HepG2 (cell line): ENCODE measurements around the gene FAM131A. TPM values are rescaled to one million over a fixed set of nuclear protein-coding genes. Genes with fewer than 3 reads are reported as not detected.

Experiments
- ARHGAP35 ChIP-seq: sonication (generic); formaldehyde crosslinking; IDR thresholded peaks from 2 replicates; pipeline ENCODE4 v1.9.0; 2022; ENCODE audit warnings: mild to moderate bottlenecking, inconsistent platforms, moderate library complexity, missing genetic modification reagents, borderline replicate concordance
- FOXO1 ChIP-seq: sonication (generic); formaldehyde crosslinking; IDR thresholded peaks from 2 replicates; pipeline ENCODE4 v1.4.0; 2020; ENCODE audit warnings: missing genetic modification reagents
- ISX ChIP-seq: sonication (generic); formaldehyde crosslinking; conservative IDR thresholded peaks from 2 replicates; pipeline ENCODE4 v1.5.0; 2020; ENCODE audit warnings: missing genetic modification reagents
- MYC ChIP-seq: sonication (generic); formaldehyde crosslinking; IDR thresholded peaks from 2 replicates; pipeline ENCODE4 v1.9.0; 2021; ENCODE audit warnings: missing genetic modification reagents, borderline replicate concordance
- ZMAT3 ChIP-seq: sonication (generic); formaldehyde crosslinking; conservative IDR thresholded peaks from 2 replicates; pipeline ENCODE4 v1.7.0; 2021; ENCODE audit warnings: missing genetic modification reagents
- ZNF207 ChIP-seq: fragments of 450-650 bp; IDR thresholded peaks from 2 replicates; pipeline ENCODE4 v1.6.1; 2016; ENCODE audit warnings: antibody characterized with exemption, borderline replicate concordance
- ZNF34 ChIP-seq: sonication (generic); formaldehyde crosslinking; IDR thresholded peaks from 2 replicates; pipeline ENCODE4 v1.4.0; 2020; ENCODE audit warnings: mild to moderate bottlenecking, missing genetic modification reagents, borderline replicate concordance
- ZNF510 ChIP-seq: sonication (generic); formaldehyde crosslinking; IDR thresholded peaks from 2 replicates; pipeline ENCODE4 v1.4.0; 2020; ENCODE audit warnings: low read depth, mild to moderate bottlenecking, missing genetic modification reagents
- ZNF556 ChIP-seq: sonication (generic); formaldehyde crosslinking; IDR thresholded peaks from 2 replicates; pipeline ENCODE4 v1.4.0; 2020; ENCODE audit warnings: mild to moderate bottlenecking, missing genetic modification reagents, borderline replicate concordance
- ZNF790 ChIP-seq: sonication (generic); formaldehyde crosslinking; IDR thresholded peaks from 2 replicates; pipeline ENCODE4 v1.8.0; 2022; ENCODE audit warnings: missing genetic modification reagents, mild to moderate bottlenecking, borderline replicate concordance
- polyA plus RNA-seq, 8 experiments: library from polyadenylated mRNA; depleted of rRNA in 3 of 8; stranded (reverse) in 7 of 8; unstranded in 1 of 8; fragments of >200 nt; fragmentation: Illumina TruSeq in 4 of 8; extraction: Trizol in 4 of 8; gene quantifications; 2 replicates each; pipeline versions ENCODE4 v1.2.1 to v1.2.3, GENCODE V29; 2011 to 2016; ENCODE audit warnings: low read depth in 4 of 8, missing spikeins in 1 of 8, mixed read lengths in 1 of 8; ENCODE audit not compliant: insufficient read depth in 1 of 8
- total RNA-seq, 5 experiments: library from RNA; depleted of rRNA; stranded (reverse); fragments of >200 nt; fragmentation: Illumina TruSeq; extraction: Trizol; gene quantifications; 2 replicates each; pipeline ENCODE4 v1.2.3, GENCODE V29; 2016; ENCODE audit warnings: low read depth in 1 of 5
- TF ChIP-seq, protein P1 (sequence below): sonication (generic); formaldehyde crosslinking; IDR thresholded peaks from 2 replicates; pipeline ENCODE4 v1.5.1; 2020; ENCODE audit warnings: mild to moderate bottlenecking, missing genetic modification reagents, moderate library complexity
- TF ChIP-seq, protein P2 (sequence below): sonication (generic); formaldehyde crosslinking; IDR thresholded peaks from 2 replicates; pipeline ENCODE4 v1.4.0; 2020; ENCODE audit warnings: mild to moderate bottlenecking, missing genetic modification reagents
- TF ChIP-seq, protein P3 (sequence below): IDR thresholded peaks from 2 replicates; pipeline ENCODE4 v1.6.1; 2016; ENCODE audit warnings: missing genetic modification reagents, missing compliant biosample characterization
- TF ChIP-seq, protein P4 (sequence below): sonication (generic); formaldehyde crosslinking; IDR thresholded peaks from 2 replicates; pipeline ENCODE4 v1.8.0; 2022; ENCODE audit warnings: mild to moderate bottlenecking, missing genetic modification reagents; ENCODE audit not compliant: insufficient replicate concordance
- TF ChIP-seq, protein P5 (sequence below): sonication (generic); formaldehyde crosslinking; IDR thresholded peaks from 2 replicates; pipeline ENCODE4 v1.4.0; 2020; ENCODE audit warnings: missing genetic modification reagents, mild to moderate bottlenecking, borderline replicate concordance
- TF ChIP-seq, protein P6 (sequence below): sonication (generic); formaldehyde crosslinking; IDR thresholded peaks from 2 replicates; pipeline ENCODE4 v1.4.0; 2020; ENCODE audit warnings: mild to moderate bottlenecking, missing genetic modification reagents, borderline replicate concordance

The FAM131A gene
- total and polyA plus RNA-seq, 2 of the 13 experiments (the other 11 are each of a cell fraction or from before 2014, with no cell fraction given), result 9.2 to 9.3 TPM

DNA sequence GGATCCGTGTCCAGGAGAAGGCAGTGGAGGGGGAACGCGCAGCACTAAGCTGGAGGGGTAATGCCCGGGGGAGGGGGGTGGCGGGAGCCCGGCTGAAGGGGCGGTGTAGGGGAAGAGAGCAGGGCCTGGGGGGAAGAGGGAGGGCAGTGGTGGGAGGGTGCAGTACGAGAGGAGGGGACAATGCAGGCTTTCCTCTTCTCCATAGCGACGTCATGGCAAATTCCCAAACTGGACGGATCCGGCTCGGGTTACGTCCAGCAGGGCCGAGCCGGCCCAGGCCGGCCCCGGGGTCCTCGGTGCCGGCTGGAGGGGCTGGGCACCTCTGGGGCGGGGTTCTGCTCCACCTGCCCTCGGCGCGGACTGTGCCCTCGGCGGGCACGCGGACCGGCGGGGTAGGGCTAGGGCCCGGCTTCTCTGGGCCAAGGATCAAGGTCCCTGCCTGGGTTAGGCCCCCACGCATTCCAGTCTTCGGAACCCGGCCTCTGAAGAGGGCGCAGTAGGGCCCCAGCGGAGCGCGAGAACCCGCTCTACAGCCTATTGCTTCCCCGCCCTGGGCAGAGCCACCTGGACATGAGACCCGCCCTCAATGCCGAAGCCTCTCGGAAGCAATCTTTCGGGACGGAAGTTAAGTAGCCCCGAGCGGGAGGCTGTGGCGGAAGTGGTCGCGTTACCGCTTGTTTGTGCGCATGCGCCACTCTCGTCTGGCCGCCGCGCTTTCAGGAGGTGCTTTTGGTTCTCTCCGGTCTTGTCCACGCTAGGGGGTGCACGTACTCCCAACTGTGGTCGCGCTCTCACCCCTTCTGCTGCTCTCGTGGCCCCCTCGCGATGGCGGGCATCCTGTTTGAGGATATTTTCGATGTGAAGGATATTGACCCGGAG, 25.5 kb downstream of the FAM131A start (continued):
- TF ChIP-seq, protein P1, sequence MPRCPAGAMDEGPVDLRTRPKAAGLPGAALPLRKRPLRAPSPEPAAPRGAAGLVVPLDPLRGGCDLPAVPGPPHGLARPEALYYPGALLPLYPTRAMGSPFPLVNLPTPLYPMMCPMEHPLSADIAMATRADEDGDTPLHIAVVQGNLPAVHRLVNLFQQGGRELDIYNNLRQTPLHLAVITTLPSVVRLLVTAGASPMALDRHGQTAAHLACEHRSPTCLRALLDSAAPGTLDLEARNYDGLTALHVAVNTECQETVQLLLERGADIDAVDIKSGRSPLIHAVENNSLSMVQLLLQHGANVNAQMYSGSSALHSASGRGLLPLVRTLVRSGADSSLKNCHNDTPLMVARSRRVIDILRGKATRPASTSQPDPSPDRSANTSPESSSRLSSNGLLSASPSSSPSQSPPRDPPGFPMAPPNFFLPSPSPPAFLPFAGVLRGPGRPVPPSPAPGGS (CRISPR knock-in tag), result peak; percentile 84; the same call in 1 of the 2 replicates
- TF ChIP-seq FOXO1 (CRISPR knock-in tag) (peak; percentile 41; the same call in 1 of the 2 replicates), ZNF207 (no peak), ISX (CRISPR knock-in tag) (no peak), MYC (CRISPR knock-in tag) (peak; percentile 88), ZNF34 (CRISPR knock-in tag) (peak; percentile 34; the same call in 1 of the 2 replicates), ARHGAP35 (CRISPR knock-in tag) (peak; percentile 69; the same call in 1 of the 2 replicates), ZNF556 (CRISPR knock-in tag) (no peak; the same call in 1 of the 2 replicates), ZMAT3 (peak; percentile 75; the same call in 1 of the 2 replicates), ZNF790 (CRISPR knock-in tag) (no peak), ZNF510 (CRISPR knock-in tag) (peak; percentile 90)
- TF ChIP-seq, protein P2, sequence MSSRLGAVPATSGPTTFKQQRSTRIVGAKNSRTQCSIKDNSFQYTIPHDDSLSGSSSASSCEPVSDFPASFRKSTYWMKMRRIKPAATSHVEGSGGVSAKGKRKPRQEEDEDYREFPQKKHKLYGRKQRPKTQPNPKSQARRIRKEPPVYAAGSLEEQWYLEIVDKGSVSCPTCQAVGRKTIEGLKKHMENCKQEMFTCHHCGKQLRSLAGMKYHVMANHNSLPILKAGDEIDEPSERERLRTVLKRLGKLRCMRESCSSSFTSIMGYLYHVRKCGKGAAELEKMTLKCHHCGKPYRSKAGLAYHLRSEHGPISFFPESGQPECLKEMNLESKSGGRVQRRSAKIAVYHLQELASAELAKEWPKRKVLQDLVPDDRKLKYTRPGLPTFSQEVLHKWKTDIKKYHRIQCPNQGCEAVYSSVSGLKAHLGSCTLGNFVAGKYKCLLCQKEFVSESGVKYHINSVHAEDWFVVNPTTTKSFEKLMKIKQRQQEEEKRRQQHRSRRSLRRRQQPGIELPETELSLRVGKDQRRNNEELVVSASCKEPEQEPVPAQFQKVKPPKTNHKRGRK (CRISPR knock-in tag), result no peak
- TF ChIP-seq, protein P3, sequence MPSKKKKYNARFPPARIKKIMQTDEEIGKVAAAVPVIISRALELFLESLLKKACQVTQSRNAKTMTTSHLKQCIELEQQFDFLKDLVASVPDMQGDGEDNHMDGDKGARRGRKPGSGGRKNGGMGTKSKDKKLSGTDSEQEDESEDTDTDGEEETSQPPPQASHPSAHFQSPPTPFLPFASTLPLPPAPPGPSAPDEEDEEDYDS (CRISPR knock-in tag), result no peak; the same call in none of the 2 replicates
- TF ChIP-seq, protein P4, sequence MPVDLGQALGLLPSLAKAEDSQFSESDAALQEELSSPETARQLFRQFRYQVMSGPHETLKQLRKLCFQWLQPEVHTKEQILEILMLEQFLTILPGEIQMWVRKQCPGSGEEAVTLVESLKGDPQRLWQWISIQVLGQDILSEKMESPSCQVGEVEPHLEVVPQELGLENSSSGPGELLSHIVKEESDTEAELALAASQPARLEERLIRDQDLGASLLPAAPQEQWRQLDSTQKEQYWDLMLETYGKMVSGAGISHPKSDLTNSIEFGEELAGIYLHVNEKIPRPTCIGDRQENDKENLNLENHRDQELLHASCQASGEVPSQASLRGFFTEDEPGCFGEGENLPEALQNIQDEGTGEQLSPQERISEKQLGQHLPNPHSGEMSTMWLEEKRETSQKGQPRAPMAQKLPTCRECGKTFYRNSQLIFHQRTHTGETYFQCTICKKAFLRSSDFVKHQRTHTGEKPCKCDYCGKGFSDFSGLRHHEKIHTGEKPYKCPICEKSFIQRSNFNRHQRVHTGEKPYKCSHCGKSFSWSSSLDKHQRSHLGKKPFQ (CRISPR knock-in tag), result peak; percentile 80
- TF ChIP-seq, protein P5, sequence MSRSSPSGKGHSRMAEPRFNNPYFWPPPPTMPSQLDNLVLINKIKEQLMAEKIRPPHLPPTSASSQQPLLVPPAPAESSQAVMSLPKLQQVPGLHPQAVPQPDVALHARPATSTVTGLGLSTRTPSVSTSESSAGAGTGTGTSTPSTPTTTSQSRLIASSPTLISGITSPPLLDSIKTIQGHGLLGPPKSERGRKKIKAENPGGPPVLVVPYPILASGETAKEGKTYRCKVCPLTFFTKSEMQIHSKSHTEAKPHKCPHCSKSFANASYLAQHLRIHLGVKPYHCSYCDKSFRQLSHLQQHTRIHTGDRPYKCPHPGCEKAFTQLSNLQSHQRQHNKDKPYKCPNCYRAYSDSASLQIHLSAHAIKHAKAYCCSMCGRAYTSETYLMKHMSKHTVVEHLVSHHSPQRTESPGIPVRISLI (CRISPR knock-in tag), result peak; percentile 54
- TF ChIP-seq, protein P6, sequence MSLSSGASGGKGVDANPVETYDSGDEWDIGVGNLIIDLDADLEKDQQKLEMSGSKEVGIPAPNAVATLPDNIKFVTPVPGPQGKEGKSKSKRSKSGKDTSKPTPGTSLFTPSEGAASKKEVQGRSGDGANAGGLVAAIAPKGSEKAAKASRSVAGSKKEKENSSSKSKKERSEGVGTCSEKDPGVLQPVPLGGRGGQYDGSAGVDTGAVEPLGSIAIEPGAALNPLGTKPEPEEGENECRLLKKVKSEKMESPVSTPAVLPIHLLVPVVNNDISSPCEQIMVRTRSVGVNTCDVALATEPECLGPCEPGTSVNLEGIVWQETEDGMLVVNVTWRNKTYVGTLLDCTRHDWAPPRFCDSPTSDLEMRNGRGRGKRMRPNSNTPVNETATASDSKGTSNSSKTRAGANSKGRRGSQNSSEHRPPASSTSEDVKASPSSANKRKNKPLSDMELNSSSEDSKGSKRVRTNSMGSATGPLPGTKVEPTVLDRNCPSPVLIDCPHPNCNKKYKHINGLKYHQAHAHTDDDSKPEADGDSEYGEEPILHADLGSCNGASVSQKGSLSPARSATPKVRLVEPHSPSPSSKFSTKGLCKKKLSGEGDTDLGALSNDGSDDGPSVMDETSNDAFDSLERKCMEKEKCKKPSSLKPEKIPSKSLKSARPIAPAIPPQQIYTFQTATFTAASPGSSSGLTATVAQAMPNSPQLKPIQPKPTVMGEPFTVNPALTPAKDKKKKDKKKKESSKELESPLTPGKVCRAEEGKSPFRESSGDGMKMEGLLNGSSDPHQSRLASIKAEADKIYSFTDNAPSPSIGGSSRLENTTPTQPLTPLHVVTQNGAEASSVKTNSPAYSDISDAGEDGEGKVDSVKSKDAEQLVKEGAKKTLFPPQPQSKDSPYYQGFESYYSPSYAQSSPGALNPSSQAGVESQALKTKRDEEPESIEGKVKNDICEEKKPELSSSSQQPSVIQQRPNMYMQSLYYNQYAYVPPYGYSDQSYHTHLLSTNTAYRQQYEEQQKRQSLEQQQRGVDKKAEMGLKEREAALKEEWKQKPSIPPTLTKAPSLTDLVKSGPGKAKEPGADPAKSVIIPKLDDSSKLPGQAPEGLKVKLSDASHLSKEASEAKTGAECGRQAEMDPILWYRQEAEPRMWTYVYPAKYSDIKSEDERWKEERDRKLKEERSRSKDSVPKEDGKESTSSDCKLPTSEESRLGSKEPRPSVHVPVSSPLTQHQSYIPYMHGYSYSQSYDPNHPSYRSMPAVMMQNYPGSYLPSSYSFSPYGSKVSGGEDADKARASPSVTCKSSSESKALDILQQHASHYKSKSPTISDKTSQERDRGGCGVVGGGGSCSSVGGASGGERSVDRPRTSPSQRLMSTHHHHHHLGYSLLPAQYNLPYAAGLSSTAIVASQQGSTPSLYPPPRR, result peak; percentile 65
